Amniotic stem cell (primary cell): ENCODE data around the gene EVX2.

Source experiments
- DNase-seq: peaks from one replicate; lab custom pipeline; 2025; lab: John Stamatoyannopoulos, UW

Gene EVX2

DNA sequence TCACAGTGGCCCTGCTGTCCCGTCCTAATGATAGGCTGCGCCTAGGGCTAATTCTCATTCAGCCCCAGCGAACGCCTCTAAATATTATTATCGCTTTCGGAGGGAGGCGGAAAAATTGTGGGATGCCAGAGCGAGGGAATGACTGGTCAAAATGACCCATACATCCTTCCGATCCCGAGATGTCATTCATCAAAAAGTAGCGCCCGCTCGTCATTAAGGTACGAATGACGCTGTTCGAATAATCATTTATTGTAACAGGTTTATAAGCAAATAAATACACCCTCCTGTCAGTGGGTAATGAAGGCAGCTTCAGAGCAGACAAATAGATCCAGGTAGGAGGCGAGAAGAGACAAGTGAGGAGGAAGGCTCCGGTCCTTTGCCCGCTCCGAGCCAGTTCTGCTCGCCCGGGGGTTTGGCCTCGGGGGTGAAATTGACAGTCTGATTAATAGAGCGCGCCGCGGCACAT lies at the start of gene EVX2:
Gene EVX2 (minus strand): TSS at position 167 of the 466 bp plus-strand sequence. CDS start 186 bp downstream, outside the sequence.
- no peak for DNase-seq

DNA sequence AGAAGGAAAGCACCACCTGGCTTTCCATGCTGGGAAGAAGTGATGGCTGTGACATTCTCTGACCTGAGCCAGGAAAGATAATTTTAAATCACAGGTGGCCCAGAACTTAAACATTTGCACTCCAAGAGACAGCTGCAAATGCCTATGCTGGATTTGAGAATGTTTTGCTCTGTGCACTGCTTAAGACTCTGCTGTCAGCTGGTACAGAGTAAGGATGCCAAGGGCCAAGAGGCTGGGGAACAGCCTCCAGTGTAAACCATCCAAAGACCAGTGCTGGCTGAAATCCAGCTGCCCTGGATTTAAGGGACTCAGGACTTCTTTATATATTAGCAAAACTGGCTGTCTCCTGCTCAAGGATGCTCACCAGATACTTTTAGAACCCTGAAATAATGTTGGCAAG lies 49.6 kb upstream of the EVX2 start:
- DNase-seq, result no peak

DNA sequence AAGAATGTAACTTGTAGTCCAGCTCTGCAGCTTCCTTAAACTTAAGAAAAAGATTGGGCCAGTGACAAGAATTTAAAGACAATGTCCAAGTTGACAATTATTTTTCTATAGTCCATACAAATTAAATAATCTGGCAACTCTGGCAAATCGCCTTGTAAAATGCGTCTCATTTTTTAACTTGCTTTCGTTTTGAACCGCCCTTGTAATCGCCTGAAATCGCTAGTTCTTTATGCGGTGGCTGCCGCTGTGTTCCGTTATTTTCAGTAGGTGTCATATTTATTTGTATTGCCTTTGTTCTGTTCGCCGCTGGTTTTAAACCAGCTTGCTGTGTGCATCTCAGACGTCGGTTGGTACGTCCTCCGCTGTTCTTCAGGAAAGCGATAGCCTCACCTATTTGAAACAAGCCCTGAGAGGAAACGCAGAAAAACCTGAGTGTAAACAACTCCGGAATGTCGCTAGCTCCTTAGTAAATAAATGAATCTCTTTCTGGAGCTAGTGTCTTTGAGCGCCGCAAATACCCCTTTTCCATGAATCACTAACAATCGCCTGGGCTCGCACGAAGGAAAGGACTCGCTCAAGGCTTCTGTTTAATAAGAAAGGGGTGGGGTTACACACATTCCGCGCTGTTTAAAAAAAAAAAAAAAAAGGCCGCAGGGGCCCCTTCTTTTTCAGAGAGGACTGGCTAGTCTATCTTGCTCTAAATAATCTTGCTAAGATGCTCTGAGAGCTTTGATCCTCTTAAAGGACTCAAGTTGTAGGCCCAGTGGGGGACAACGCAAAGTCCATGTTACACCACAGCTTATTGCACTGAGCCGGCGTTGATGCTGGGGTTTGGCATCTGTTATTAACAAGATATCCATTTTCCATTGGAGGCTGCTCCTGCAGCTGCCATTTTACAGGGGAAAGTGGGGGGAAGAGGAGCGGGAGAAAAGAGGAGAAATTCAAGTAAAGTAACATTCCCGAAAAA lies 48.7 kb upstream of the EVX2 start:
- DNase-seq, result no peak

GRCh38 chr2:176131848-176132158 lies 48.0 kb upstream of the EVX2 start:
- DNase-seq, result no peak

DNA sequence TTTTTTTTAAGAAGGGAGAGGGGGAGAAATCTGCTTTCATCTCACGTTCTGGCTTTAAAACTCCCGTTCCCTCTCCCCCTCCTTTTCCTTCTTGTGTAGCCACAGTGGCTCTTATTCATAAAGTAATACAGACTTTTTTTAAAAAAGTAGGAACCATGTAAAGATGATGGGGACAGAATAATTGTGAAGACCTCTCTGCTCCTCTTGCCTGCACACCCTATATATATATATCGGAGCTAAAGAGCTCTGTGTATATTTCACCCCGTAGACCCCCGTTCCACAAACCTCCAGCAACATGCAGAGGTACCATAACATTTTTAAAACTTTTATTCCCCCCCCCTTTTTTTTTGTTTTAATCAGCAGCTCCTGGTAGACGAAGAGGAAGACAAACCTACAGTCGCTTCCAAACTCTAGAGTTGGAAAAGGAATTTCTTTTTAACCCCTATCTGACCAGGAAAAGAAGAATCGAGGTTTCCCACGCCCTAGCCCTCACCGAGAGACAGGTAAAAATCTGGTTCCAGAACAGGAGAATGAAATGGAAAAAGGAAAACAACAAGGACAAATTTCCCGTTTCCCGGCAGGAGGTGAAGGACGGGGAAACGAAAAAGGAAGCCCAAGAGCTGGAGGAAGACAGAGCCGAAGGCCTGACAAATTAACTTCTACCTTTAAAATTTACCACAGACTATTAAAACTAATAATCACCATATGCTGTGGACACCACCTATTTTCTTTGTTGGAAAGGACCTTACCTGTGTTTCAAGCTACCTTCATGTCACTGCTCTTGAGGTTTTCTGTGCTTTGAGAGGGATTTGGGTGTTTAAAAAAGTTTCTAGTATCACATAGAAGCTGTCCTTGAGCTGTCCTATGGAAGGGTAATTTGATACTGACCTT lies 47.4 kb upstream of the EVX2 start:
- DNase-seq, result no peak

DNA sequence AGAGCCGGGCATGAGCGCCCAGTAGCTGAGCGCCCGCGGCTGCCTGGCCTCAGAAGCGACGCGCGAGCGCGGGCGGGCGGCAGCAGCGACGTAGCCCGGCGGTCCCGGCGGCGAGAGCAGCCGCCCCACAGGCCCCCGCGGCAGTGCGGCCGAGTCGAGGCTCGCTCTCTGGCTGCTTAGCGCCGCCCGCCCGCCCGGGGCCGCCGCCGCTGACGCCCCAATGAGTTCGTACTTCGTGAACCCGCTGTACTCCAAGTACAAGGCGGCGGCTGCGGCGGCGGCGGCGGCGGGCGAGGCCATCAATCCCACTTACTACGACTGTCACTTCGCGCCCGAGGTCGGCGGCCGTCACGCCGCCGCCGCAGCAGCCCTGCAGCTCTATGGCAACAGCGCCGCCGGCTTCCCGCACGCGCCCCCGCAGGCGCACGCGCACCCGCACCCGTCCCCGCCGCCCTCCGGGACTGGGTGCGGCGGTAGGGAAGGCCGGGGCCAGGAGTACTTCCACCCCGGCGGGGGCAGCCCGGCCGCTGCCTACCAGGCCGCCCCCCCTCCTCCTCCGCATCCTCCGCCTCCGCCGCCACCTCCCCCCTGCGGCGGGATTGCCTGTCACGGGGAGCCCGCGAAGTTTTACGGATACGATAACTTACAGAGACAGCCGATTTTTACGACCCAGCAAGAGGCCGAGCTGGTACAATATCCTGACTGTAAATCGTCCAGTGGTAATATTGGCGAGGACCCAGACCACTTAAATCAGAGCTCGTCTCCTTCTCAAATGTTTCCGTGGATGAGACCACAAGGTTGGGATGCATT lies 46.6 kb upstream of the EVX2 start:
- DNase-seq, result no peak

GRCh38 chr2:176129813-176130146 lies 46.0 kb upstream of the EVX2 start:
- no peak for DNase-seq

GRCh38 chr2:176128982-176129796 lies 45.4 kb upstream of the EVX2 start, which contains the start of gene HOXD8:
HOXD8 (plus strand) TSS chr2:176129705; CDS start chr2:176130367, 662 bp downstream.
- no peak for DNase-seq

DNA sequence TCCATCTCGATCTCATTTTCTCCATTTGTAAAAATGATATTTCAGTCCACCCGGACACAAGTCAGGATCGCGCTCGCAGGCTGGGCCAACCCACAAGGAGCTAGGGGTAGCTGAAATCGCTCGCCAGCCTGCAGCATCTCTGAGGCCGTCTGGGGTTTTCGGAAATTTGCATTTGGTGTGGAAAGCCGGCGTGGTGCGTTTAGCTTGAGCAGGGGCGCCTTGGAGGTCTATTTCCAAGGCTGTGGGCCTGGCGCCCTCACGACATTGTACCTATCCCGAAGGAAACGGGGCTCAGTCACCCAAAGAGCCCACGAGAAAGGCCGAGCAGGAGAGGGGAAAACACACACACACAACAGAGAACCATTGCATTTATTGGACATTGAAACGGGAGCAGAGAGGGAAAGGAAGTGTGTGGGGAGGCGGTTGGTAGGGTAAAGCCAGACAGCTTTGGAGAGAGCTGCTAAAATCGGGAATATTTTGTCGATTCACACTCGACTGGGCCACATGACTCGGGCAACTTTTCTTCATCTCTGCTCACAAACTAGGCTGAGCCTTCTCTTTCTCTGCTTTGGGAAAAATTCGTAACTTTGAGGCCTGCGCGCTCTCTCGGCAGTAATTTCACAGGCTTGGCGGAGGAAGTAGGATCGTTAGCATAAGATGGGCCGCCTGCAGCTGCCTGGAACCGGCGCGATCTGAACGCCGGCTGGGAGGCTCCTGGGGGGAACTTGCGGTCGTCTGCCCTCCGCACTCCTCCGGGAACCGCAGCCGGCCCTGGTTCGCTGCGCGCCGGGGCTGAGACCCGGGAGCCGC lies 44.6 kb upstream of the EVX2 start:
- DNase-seq, result no peak

DNA sequence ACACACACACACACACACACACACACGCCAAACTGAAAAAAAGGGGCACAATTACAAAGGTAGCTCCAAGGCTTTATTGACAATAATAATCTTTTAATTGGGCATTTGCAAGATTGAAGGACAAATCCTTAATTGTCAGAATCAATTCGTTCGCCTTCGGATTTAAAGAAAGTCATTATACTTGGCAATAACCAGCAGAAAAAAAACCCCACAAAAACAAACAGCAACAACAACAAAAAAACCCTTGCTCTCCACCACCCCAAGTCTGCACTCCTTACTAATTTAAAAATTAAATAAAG lies 44.0 kb upstream of the EVX2 start:
- DNase-seq, result no peak

DNA sequence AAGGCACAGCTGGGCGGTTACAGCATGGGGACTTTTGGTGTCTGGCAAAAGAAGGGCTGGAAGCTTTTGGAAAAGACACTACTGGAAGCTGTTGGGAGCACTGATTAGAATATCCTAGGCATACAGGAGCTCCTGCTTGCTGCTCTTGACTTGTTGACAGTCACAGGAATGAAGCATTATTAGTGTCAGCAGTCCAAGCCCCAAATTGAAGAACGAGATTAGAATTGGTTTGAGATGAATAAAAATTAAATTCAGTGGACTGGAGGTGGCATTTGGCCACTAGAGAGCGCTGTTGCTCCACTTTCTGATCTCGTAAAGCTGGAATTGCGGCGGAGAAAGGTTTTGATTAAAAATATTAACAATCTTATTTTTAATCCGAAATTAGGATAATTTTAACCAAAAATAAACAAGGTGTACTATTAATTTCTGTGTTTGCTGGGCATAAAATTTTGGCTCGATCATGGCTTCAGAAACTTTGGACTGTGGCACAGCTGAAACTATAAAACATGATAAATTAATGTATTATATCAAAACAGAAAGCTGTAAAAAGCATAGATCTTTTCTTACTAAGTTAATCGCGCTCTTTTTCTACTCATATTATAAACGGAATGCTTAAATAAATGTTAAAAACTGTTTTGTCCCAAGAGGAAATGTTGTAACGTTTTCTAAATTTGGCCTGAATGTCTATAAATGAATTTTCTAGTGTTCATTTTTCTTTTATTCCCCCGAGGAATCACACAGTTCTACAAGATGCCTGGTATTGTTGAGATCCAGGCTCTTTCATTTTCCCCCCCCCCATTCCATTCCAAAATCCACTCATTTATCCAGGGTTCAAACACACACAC lies 43.4 kb upstream of the EVX2 start:
- peak; percentile 12 for DNase-seq

- DNase-seq, result no peak
These were observed 42.0 kb upstream of the EVX2 start for GRCh38 chr2:176125772-176126054.

GRCh38 chr2:176124947-176125771 lies 41.4 kb upstream of the EVX2 start:
- DNase-seq, result no peak

- no peak for DNase-seq
These were observed 40.6 kb upstream of the EVX2 start for GRCh38 chr2:176124110-176124946.

- no peak for DNase-seq
These were observed 39.8 kb upstream of the EVX2 start for GRCh38 chr2:176123411-176124109.

GRCh38 chr2:176122683-176123410 lies 39.1 kb upstream of the EVX2 start, which contains the start of gene HOXD9:
HOXD9 (plus strand) TSS chr2:176122719; CDS start chr2:176122769, 50 bp downstream.
- no peak for DNase-seq
